GM18867 (cell line): ENCODE data around the gene EHHADH.
A peak's percentile ranks its signal among the peaks of the same experiment; 100 is the strongest.
"Not testable (repeated sequence)": the region's sequence is repeated elsewhere in the genome, so short reads cannot be mapped to it uniquely, and the experiment has no call there.

ENCODE experiments used
- ATAC-seq: cut with Tn5 transposase; IDR thresholded peaks from one replicate; pipeline ENCODE4 v1.9.1; 2021; ENCODE audit warnings: mild to moderate bottlenecking, moderate library complexity; ENCODE audit not compliant: unreplicated experiment

EHHADH gene

DNA sequence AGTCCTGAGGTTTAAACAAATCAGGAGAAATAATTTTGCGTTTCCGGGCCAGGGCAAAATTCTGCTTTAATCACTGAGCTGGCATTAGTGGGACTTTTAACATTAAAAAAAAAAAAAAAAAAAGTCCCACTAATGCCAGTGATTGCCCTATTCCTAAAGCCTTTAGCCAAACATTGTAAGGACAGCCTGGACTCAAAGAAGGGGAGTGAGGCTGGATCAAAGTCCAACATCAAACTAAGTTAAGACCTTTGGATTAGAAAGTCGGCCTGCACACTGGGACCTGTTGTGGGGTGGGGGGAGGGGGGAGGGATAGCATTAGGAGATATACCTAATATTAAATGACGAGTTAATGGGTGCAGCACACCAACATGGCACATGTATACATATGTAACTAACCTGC is 716 bp downstream of the EHHADH start:
- ATAC-seq = not testable (repeated sequence)

DNA sequence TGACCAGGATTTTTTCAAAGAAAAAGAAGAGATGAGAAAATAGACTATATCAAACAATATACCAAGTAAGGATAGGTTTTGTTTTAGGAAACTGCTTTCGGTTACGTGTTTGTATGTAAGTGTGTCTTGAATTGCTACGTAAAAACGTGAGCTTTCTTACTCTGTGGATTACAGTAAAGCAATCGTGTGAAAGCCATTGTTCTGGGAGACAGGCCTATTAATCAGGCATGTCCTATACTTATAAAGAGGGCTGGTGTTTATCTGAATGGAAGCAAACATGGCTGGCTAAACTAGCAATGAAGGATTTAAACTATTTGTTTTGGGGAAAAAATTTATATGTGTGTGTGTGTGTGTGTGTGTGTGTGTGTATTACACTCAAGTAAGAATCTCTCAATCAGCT is 2.6 kb downstream of the EHHADH start:
- no peak for ATAC-seq

DNA sequence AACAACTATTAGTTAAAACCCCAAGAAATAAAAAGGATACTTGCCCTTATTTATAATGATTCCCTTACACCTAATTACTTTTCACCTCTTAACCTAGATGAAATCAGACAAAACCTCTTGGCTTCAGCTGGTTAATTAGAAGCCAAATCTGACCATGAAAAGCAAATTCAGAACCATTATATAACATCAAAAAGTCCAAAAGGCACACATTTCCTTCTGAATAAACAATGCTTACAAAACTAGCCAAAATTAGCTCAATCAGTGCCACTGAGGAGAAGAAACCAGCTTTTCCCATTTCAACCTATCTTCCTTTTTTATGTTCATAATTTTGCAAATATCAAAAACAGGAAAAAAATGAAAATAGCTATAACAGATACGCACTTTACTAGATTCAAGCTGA is 3.2 kb downstream of the EHHADH start:
- no peak for ATAC-seq

DNA sequence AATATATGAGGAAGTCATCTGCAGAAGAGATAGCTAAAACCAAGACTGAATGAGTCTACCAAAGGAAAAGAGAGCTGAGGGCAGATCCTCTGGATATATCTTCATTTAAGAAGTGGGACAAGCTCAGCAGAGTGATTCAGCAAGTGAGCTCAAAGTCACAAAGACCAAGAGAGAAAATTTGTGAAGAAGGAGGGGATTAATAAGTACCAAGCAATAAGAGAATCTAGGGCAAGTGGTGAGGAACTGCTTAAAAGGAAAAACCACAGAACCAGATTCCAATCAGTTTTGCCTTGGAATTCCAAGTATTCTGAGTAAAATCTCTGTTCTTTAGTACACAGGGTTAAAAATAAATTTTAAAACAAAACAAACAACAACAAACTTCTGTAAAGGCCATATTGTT is 3.6 kb downstream of the EHHADH start:
- no peak for ATAC-seq

DNA sequence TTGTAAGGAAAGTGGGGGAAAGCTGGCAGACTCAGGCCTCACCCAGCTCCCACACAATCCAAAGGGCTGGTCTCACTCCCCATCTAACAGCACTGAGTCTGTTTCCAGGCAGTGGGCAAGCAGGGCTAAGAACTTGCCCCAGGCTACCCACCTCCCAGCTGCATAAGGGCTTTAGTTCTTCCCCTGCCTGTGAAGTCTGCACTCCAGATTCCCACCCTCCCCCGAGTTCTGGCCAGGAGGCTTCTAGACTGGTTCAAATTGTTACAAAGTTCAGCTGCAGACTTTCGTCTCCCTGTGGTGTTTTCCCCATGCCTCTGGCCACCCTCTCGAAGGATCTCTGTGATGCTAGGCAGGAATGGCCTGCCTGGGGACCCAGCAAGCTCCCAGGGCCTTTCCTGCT is 11.2 kb downstream of the EHHADH start:
- ATAC-seq = no peak

DNA sequence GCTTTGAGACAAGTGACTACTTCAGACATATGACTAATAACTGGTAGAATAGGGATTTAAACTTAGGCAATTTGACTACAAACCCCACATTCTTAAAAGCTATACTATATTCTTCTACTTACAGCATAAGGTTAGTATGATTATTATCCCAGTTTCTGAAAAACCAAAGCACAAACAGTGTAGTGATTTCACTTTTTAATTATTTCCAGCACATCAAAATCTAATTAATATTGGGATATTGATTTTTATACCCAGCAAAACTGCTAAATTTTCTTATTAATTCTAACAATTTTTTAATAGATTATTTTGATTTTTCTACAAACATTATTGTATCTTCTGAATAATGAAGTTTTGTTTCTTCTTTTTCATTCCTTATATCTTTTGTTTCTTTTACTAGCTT is 16.9 kb downstream of the EHHADH start:
- no peak for ATAC-seq

DNA sequence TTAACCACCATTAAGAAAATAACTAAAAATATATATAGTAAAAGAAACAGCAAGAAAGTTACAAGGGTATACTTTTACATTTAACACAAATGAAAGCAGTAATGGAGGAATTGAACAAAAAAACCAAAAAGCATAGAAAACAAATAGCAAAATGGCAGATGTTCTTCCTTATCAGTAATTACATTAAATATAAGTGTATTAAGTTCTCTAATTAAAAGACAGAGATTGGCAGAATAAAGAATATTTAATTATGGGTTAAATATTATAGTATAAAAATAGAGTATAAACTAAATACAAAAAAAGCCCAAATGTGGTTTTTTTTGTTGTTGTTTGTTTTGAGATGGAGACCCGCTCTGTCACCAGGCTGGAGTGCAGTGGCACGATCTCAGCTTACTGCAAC is 20.5 kb downstream of the EHHADH start:
- no peak for ATAC-seq

DNA sequence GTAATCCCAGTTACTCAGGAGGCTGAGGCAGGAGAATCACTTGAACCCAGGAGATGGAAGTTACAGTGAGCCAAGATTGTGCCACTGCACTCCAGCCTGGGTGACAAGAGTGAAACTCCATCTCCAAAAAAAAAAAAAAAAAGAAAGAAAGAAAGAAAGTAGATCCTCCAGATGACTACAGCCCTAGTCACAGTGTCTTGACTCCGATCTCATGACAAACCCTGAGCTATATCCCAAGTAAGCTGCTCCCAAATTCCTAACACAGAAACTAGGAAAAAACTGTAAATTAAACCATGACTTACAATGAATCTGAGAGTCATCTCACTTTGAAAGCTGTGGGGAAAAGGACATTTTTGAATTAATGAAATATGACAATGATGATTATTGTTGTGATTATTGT is 27.3 kb downstream of the EHHADH start:
- not testable (repeated sequence) for ATAC-seq

DNA sequence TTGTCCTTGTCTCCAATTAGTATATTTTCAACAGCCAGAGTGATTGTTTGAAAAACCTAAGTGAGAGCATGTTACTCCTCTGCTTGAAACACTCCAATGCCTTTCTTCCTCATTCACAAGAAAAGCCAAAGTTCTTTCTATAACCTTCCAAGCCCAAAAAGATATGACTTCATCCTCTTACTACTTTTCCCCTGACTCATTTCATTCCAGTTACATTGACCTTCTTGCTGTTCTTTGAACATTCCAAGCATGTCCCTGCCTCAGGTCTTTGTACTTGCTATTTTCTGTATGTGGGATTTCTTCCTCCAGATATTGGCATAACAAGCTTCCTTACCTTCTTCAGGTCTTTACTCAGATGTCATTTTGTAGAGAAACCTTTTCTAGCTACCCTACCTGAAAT is 28.3 kb downstream of the EHHADH start:
- no peak for ATAC-seq

DNA sequence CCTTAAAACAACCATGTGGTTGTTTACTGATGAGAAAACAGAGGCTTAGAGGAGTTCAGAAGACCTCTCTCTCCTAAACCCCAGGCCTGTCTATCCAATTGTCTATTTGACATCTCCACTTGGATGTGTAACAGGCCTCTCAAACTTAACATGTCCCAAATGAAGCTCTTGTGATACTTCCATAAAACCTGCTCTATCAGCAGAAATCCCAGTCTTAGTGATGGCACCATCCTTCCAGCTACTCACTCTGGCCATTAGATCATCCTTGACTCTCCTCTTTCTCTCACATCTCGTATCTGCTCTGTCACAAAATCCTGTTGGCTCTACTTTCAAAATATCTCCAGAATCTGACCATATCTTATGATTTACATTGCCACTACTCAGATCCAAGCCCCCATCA is 28.8 kb downstream of the EHHADH start:
- no peak for ATAC-seq

DNA sequence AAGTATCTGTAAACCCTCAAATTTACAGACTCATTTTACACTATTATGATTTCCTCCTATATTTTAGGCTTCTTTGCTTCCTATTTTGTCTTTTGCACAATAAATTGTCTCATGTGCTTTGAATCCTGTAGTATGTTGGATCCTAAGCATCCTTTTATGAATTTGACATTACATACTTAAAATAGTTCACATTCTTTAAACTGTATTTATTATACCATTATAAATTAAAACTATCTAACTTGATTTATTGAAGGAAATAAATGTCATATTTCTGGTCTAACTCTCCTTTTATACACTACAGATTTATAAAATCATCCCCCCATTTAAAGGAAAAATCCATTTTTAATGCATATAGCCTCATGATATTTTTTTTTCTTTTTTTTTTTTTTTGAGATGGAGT is 32.6 kb downstream of the EHHADH start:
- ATAC-seq = no peak

DNA sequence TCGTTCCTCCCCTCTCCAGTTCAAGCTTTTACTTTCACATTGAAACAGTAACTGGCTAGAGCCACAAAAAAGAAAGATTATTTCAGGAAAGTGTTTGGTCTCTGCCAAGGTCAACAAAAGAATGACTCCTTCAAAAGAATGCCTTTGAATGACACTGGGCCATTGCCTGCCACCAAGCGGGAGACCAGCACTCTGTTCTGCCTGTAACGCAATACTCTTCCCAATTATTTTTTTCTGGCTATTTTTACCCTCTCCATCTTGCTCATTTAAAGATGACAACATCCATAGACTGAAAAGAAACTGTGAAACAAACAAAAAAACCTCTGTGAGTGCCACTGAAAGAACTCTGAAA is 37.3 kb downstream of the EHHADH start:
- ATAC-seq = no peak

DNA sequence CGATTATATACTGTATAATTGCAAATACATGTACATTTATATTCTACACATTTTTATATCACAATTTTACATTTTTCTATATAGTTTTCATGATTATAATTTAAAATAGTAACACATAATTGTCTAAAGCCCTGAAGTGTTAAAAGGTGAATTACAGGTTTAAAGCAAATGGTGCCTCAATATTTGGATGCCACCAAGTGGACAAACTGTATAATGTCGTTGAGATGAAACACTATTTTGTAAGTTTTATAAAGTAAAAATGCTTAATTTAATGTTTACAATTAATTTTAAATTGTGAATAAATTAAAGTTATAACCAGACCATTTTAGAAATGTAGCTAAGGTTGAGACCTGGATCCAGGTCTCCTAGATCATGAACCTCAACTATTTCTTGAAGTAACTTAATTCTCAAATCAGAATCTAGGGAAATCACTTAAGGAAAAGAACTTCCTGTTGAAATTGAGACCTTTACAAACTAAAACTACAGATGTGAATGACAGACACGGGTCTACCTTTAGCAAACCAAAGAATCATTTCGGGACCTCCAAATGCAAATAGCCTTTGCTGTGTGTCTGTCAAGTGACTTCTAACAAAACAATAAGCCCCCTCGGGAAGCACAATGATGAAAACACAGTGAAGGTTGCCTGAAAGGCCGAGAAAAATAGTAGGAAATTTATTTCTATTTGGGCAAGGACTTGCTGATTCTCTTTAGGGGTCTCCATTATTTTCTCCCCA is 37.8 kb downstream of the EHHADH start:
- ATAC-seq = no peak

DNA sequence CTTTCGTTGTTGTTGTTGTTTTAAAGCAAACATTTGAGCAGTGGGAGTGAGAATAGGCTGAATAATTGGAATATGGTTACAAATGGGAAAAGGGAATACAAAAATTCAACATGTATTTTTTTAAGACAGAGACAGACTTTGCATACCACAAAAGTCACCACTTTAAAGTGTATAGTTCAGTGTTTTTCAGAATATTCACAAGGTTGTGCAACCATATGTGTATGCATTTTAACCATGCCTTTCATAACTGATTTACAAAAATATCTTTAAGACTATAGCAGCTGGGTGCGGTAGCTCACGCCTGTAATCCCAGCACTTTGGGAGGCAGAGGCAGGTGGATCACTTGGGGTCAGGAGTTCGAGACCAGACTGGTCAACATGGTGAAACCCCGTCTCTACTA is 41.3 kb downstream of the EHHADH start:
- ATAC-seq = no peak

DNA sequence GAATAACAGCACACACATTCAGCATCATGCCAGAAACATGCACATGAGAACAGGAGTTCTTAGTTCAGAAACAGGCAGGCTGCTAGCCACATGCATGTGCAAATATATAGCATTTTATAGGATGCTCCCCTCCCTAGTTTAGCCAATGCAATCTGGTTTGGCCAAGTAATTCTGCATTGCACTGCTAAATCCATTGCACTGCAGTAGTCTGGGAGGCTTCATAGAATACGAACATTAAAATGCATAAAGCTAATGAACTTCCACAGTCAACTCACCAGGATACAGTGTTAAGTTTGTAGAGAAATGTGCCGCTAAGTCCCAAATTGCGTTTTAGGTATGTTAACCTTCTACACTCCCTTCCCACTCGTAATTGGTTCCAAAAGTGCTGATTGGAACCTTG is 41.8 kb downstream of the EHHADH start:
- ATAC-seq = no peak

DNA sequence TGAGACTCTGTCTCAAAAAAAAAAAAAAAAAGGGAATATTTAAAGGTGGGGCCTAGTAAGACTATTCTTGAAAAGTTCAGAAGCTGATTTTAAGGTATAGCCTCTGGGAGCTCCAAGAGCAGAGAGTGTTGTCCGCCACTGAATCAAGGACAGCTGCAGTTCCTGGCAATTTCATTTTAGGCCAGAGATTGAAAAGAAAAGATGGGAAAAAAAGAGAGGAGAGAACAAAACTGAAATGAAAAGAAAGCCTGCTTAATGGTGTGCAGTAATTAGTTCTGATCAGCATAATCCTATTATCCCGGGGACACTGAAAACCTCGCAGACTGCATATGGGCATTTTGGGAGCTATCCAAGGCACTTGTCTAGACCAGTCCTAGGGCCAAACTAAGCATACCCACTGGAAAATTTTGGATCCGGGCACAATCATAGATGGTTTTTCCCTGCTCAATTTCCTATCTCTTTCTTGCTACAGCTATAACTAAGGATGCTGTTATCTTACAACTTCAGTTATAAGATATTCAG is 43.2 kb downstream of the EHHADH start:
- ATAC-seq = no peak

DNA sequence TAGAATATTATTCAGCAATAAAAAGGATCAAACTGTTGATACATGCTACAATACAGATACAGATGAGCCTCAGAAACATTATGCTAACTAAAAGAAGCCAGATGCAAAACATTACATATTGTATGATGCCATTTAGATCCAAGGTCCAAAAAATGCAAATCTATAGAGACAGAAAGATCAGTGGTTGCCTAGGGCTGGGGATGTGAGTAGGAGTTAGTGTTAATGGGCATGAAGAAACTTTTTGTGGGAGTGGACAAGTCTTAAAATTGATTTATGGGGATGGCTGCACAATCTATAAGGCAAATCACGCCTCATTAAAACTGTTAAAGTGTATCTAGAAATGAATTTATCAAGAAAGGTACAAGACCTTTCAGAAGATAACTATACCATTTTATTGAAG is 45.0 kb downstream of the EHHADH start:
- ATAC-seq = no peak

DNA sequence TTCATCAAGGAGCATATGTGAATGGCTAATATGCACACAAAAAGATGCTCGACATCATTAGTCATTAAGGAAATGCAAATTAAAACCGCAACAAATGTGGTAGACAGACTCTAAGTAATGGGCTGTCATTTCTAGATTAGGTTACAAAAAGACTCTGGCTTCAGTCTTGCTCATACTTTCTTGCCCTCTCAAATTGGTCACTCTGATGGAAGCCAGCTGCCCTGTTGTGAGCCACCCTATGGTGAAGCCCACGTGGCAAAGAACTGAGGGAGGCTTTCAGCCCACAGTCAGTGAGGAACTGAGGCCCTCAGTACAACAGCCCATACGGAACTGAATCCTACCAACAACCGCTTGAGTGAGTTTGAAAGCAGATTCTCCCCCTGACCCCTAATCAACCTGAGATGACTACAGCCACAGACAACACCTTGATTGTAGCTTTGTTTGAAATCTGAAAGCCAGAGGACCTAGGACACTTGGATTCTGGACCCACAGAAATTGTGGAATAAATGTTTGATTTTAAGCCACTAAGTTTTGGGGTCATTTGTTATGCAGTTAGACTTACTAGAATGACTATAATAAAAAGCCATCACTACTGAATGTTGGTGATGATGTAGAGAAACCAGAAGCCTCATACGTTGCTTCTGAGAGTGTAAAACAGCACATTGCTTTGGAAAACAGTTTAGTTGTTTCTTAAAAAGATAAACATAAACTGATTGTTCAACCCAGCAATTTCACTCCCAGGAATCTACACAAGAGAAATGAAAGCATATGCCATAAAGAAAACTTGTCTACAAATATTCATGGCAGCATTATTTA is 45.7 kb downstream of the EHHADH start:
- ATAC-seq = peak; percentile 97

DNA sequence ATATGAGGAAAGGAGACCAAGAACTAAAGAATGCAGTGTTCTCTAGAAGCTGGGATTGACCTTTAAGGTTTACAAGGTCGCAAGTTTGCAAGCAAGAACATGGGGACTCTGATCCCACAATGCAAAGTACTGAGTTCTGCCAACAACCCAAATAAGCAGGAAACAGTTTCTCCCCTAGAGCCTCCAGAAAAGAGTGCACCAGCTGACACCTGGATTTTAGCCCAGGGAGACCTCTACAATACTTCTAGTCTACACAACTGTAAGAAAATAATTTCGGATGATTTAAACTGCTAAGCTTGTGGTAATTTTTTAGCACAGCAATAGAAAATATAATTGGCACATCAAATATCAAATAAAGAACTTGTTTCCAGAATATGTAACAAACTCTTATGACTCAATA is 46.4 kb downstream of the EHHADH start:
- no peak for ATAC-seq

DNA sequence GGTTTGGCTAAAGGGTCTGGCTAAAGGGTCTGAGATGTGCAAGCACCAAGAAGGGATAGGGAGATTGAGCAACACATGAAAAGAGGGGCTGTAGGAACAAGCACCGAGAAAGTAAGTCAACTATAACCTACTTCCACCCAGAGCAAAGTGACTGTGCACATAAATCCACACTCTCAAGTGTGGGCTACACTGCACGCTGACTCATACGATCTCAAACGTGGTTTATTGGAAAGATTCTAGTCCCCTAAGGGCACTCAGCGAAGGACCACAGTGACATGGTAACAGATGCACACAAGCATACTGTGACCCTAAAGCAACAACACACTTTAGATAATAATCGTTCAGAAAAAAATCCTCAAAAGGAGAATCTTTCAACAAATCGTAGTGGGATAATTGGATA is 48.0 kb downstream of the EHHADH start:
- no peak for ATAC-seq

DNA sequence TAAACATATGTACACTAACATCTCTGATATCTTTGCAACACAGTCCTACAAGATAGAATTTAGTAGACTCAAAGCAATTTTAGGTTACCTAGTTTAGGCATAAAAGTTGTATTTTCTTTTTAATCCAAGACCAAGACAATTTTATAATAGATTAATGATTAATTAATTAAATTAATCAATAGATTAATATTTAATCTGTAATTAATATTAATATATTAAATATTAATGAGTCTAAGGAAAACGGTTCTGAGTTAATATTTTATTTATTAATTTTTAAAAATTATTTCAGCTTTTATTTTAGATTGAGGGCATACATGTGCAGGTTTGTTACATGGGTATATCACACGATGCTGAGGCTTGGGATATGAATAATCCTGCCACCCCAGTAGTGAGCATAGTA is 49.0 kb downstream of the EHHADH start:
- no peak for ATAC-seq

DNA sequence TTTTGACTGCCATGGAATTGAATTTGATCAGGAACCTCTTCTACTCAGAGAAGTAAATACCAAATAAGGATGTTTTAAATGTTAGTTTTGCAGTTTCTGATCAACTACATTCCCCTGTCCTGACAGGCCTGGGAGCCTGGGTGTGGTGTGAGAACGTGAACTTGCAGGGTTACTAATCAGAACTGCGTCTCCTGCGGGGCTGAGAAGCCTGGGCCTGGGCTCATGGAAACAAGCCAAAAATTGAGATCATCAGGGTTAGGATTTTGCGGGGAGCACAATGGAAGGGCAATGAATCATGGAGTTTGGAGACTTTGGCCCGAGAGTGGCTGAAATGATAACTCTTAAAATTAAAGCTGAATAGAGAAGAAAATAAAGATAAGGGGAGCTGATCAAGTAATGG is 53.2 kb downstream of the EHHADH start:
- no peak for ATAC-seq
